ENCODE measurements around the gene EIF1.

GRCh38 chr17:41651625-41652460 is 36.8 kb upstream of the EIF1 start:
- TF ChIP-seq, protein P1, sequence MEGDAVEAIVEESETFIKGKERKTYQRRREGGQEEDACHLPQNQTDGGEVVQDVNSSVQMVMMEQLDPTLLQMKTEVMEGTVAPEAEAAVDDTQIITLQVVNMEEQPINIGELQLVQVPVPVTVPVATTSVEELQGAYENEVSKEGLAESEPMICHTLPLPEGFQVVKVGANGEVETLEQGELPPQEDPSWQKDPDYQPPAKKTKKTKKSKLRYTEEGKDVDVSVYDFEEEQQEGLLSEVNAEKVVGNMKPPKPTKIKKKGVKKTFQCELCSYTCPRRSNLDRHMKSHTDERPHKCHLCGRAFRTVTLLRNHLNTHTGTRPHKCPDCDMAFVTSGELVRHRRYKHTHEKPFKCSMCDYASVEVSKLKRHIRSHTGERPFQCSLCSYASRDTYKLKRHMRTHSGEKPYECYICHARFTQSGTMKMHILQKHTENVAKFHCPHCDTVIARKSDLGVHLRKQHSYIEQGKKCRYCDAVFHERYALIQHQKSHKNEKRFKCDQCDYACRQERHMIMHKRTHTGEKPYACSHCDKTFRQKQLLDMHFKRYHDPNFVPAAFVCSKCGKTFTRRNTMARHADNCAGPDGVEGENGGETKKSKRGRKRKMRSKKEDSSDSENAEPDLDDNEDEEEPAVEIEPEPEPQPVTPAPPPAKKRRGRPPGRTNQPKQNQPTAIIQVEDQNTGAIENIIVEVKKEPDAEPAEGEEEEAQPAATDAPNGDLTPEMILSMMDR (conservative IDR thresholded peaks at IDR 0.05; ENCODE audit: low read length) = no peak
- TF ChIP-seq EZH2phosphoT487 (IDR thresholded peaks at IDR 0.05; ENCODE audit: borderline replicate concordance, low read depth, low read length) = no peak

Data from OCI-LY7 (cell line).